T-cell (primary cell): ENCODE measurements around the gene TMPRSS15. TPM values are rescaled to one million over a fixed set of nuclear protein-coding genes. Genes with fewer than 3 reads are reported as not detected.

Experiments used
- ATAC-seq, 4 experiments: fragments of 200-7000 bp in 3 of 4; fragments of 150-1000 bp in 1 of 4; cut with Tn5 transposase; replicated peaks in 1 of 4; 1 replicate in 3 of 4; 2 replicates in 1 of 4; pipeline ENCODE4 v1.10.0; 2021; ENCODE audit warnings: moderate library complexity in 3 of 4, mild to moderate bottlenecking in 2 of 4, moderate number of reproducible peaks in 1 of 4
- CTCF ChIA-PET, 2 donors: fragments of 300-600 bp; sonication (Branson Sonifier 250); formaldehyde crosslinking; loops; one replicate each; lab custom pipeline; 2022; ENCODE audit warnings: antibody characterized with exemption in 2 of 2; lab: Charles Lee
- POLR2A ChIA-PET, 2 donors: fragments of 300-600 bp; sonication (Branson Sonifier 250); formaldehyde crosslinking; loops; one replicate each; lab custom pipeline; 2022; ENCODE audit warnings: antibody characterized with exemption in 2 of 2; lab: Charles Lee
- DNase-seq, 35 experiments: peaks; one replicate each; pipeline versions ENCODE4 v3.0.0 to v3.0.0-alpha.2; 2013 to 2023
- H3K27ac ChIP-seq: one replicate; pipeline ENCODE4 v1.5.1; 2013; ENCODE audit warnings: low read length
- H3K27me3 ChIP-seq, 2 experiments: replicated peaks in 1 of 2; 1 replicate in 1 of 2; 2 replicates in 1 of 2; pipeline versions ENCODE4 v1.6.1 to v1.7.0; 2013; ENCODE audit warnings: low read length in 1 of 2, mixed read lengths in 1 of 2; ENCODE audit not compliant: control insufficient read depth in 2 of 2, insufficient read depth in 2 of 2; ENCODE audit errors: extremely low read depth in 1 of 2
- H3K36me3 ChIP-seq, 2 donors: 1 replicate in 1 of 2; 2 replicates in 1 of 2; pipeline versions ENCODE4 v1.6.1 to v1.7.0; 2013; ENCODE audit warnings: low read length in 1 of 2; ENCODE audit not compliant: control insufficient read depth in 2 of 2, insufficient read depth in 1 of 2; ENCODE audit errors: extremely low read depth in 1 of 2
- H3K4me1 ChIP-seq, 2 experiments: 1 replicate in 1 of 2; 2 replicates in 1 of 2; pipeline versions ENCODE4 v1.6.1 to v1.7.0; 2013; ENCODE audit warnings: low read length in 2 of 2, mixed read lengths in 1 of 2; ENCODE audit not compliant: insufficient read depth in 2 of 2, control insufficient read depth in 1 of 2; ENCODE audit errors: extremely low read depth in 1 of 2
- H3K4me3 ChIP-seq, 2 donors: 1 replicate in 1 of 2; 2 replicates in 1 of 2; pipeline versions ENCODE4 v1.5.1 to v1.7.0; 2013; ENCODE audit warnings: mild to moderate bottlenecking in 2 of 2, low read length in 1 of 2, moderate library complexity in 1 of 2; ENCODE audit not compliant: control insufficient read depth in 1 of 2; ENCODE audit errors: extremely low read depth in 1 of 2
- H3K9me3 ChIP-seq: 2 replicates; pipeline ENCODE4 v1.7.0; 2013
- H3K27ac Mint-ChIP-seq, 2 donors: one replicate each; pipeline ENCODE4 v1.8.0; 2020 to 2021; ENCODE audit warnings: mild to moderate bottlenecking in 2 of 2, mixed read lengths in 2 of 2
- H3K27me3 Mint-ChIP-seq, 2 donors: one replicate each; pipeline ENCODE4 v1.8.0; 2021 to 2022; ENCODE audit warnings: mixed read lengths in 2 of 2
- H3K36me3 Mint-ChIP-seq: one replicate; pipeline ENCODE4 v1.8.0; 2021; ENCODE audit warnings: mixed read lengths
- H3K4me1 Mint-ChIP-seq, 3 donors: one replicate each; pipeline ENCODE4 v1.8.0; 2020 to 2022; ENCODE audit warnings: mixed read lengths in 3 of 3, mild to moderate bottlenecking in 1 of 3
- H3K4me3 Mint-ChIP-seq, 3 donors: one replicate each; pipeline ENCODE4 v1.8.0; 2020 to 2022; ENCODE audit warnings: mild to moderate bottlenecking in 3 of 3, mixed read lengths in 3 of 3, moderate library complexity in 3 of 3
- H3K9me3 Mint-ChIP-seq, 3 donors: one replicate each; pipeline ENCODE4 v1.8.0; 2020 to 2022; ENCODE audit warnings: mixed read lengths in 3 of 3
- WGBS: methylation state at CpG from one replicate; pipeline ENCODE4 v1.1.5; 2013; ENCODE audit warnings: missing lambda C conversion rate; ENCODE audit not compliant: insufficient coverage; 5-methylcytosine and 5-hydroxymethylcytosine counted together
- total RNA-seq, 35 experiments: library from RNA in 6 of 35; stranded (reverse) in 6 of 35; fragments of 120-200 nt in 1 of 35; gene quantifications; one replicate each; pipeline versions ENCODE4 v1.2.1 to v1.2.4 and lab custom pipeline; 2013 to 2026

Gene TMPRSS15
- total RNA-seq, 5 donors from 2014 or later (not counting 1 experiment from before 2014, with no cell fraction given) = not detected

GRCh38 chr21:18253799-18254198, 149.8 kb downstream of the TMPRSS15 start:
- H3K27me3 Mint-ChIP-seq = no peaks in the 10 kb centered on the region
- 90% methylated on average over 2 of the region's 2 CpGs for WGBS
- H3K27me3 ChIP-seq = no peaks in the 10 kb centered on the region
- ATAC-seq (no peak), DNase-seq (no peak)
- H3K27ac Mint-ChIP-seq = no peak overlapping the region
- H3K9me3 ChIP-seq = no peaks in the 10 kb centered on the region
- ChIA-PET POLR2A (no interaction called here), CTCF (interaction anchor here in 1 of 2 donors (0.6 kb wide), 1 partner anchor 448 kb away, joined by 3 read pairs; no protein-coding TSS in a partner anchor)
- no peaks in the 10 kb centered on the region for H3K36me3 ChIP-seq
- no peak overlapping the region for H3K27ac ChIP-seq
- no peak overlapping the region for H3K4me3 Mint-ChIP-seq
- no peaks in the 10 kb centered on the region for H3K36me3 Mint-ChIP-seq
- H3K4me3 ChIP-seq = no peak overlapping the region
- H3K4me1 Mint-ChIP-seq = no peaks in the 10 kb centered on the region
- no peaks in the 10 kb centered on the region for H3K9me3 Mint-ChIP-seq
- H3K4me1 ChIP-seq = no peaks in the 10 kb centered on the region

GRCh38 chr21:18253221-18253620, 150.4 kb downstream of the TMPRSS15 start:
- DNase-seq (no peak), ATAC-seq (no peak)
- H3K9me3 ChIP-seq = no peaks in the 10 kb centered on the region
- no peak overlapping the region for H3K4me3 ChIP-seq
- H3K9me3 Mint-ChIP-seq = no peaks in the 10 kb centered on the region
- H3K4me3 Mint-ChIP-seq = no peak overlapping the region
- WGBS = 100% methylated on average over 1 of the region's 2 CpGs
- H3K27me3 ChIP-seq = no peaks in the 10 kb centered on the region
- no peaks in the 10 kb centered on the region for H3K36me3 ChIP-seq
- H3K36me3 Mint-ChIP-seq = no peaks in the 10 kb centered on the region
- no peak overlapping the region for H3K27ac ChIP-seq
- CTCF ChIA-PET = interaction anchor here in 1 of 2 donors (0.6 kb wide), 1 partner anchor 741 kb away, joined by 3 read pairs; no protein-coding TSS in a partner anchor
- no peak overlapping the region for H3K27ac Mint-ChIP-seq
- POLR2A ChIA-PET = no interaction called here
- no peaks in the 10 kb centered on the region for H3K4me1 ChIP-seq
- no peaks in the 10 kb centered on the region for H3K4me1 Mint-ChIP-seq
- H3K27me3 Mint-ChIP-seq = no peaks in the 10 kb centered on the region

GRCh38 chr21:18252680-18253079, 150.9 kb downstream of the TMPRSS15 start:
- DNase-seq (no peak), ATAC-seq (no peak)
- no peaks in the 10 kb centered on the region for H3K4me1 ChIP-seq
- H3K36me3 ChIP-seq = no peaks in the 10 kb centered on the region
- H3K27ac ChIP-seq = no peak overlapping the region
- no peaks in the 10 kb centered on the region for H3K27me3 ChIP-seq
- H3K9me3 ChIP-seq = no peaks in the 10 kb centered on the region
- WGBS = 80% methylated on average over 1 of the region's 5 CpGs
- Mint-ChIP-seq H3K4me3 (no peak overlapping the region), H3K4me1 (no peaks in the 10 kb centered on the region), H3K9me3 (peaks cover 0 to under 1% (median 0%) of the 10 kb centered on the region in 3 donors), H3K27ac (no peak overlapping the region), H3K36me3 (no peaks in the 10 kb centered on the region), H3K27me3 (peaks cover 0 to 1% of the 10 kb centered on the region in 2 donors)
- CTCF ChIA-PET = interaction anchor here in 1 of 2 donors (0.6 kb wide), 1 partner anchor 740 kb away, joined by 3 read pairs; no protein-coding TSS in a partner anchor
- POLR2A ChIA-PET = interaction anchor here in 1 of 2 donors (0.6 kb wide), 1 partner anchor 9 kb away, joined by 4 read pairs; no protein-coding TSS in a partner anchor
- H3K4me3 ChIP-seq = no peak overlapping the region

- H3K4me3 ChIP-seq = no peak overlapping the region
- ATAC-seq (no peak), DNase-seq (no peak)
- Mint-ChIP-seq H3K27ac (no peak overlapping the region), H3K9me3 (peaks cover 0 to 4% (median 0%) of the 10 kb centered on the region in 3 donors), H3K4me1 (no peaks in the 10 kb centered on the region), H3K4me3 (no peak overlapping the region), H3K27me3 (peaks cover 0 to 3% of the 10 kb centered on the region in 2 donors), H3K36me3 (no peaks in the 10 kb centered on the region)
- ChIA-PET POLR2A (interaction anchor here in 1 of 2 donors (0.6 kb wide), 1 partner anchor 9 kb away, joined by 4 read pairs; no protein-coding TSS in a partner anchor), CTCF (no interaction called here)
- no peaks in the 10 kb centered on the region for H3K9me3 ChIP-seq
- no peaks in the 10 kb centered on the region for H3K27me3 ChIP-seq
- H3K36me3 ChIP-seq = no peaks in the 10 kb centered on the region
- H3K27ac ChIP-seq = no peak overlapping the region
- 80% methylated on average over 2 of the region's 4 CpGs for WGBS
- H3K4me1 ChIP-seq = no peaks in the 10 kb centered on the region
Measured at GRCh38 chr21:18252256-18252655, 151.3 kb downstream of the TMPRSS15 start.

DNA sequence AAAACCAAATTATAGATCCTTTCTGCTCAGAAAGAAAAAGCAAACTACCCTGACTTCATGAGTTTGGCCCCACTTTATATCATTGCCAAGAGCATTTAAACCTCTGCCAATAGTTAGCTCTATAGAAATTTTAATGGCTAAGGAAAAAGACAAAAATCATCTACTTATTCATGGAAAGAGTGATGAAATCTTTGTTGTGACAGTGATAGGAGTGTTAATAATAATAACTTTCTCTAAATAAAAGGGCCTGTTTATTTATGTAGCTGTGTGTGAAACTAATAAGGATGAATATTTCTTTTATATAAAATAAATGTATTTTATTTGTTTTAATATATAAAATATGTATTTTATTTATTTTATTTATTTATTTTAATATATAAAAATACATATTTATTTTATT, 152.5 kb downstream of the TMPRSS15 start:
- ATAC-seq (no peak), DNase-seq (no peak)
- Mint-ChIP-seq H3K4me3 (no peak overlapping the region), H3K9me3 (peaks cover 0 to 4% (median 0%) of the 10 kb centered on the region in 3 donors), H3K27ac (no peak overlapping the region), H3K27me3 (peaks cover 5 to 8% of the 10 kb centered on the region in 2 donors), H3K4me1 (no peaks in the 10 kb centered on the region), H3K36me3 (no peaks in the 10 kb centered on the region)
- POLR2A ChIA-PET = no interaction called here
- Histone ChIP-seq H3K4me1 (no peaks in the 10 kb centered on the region), H3K27me3 (no peaks in the 10 kb centered on the region), H3K36me3 (no peaks in the 10 kb centered on the region), H3K27ac (no peak overlapping the region), H3K4me3 (no peak overlapping the region), H3K9me3 (no peaks in the 10 kb centered on the region)
- CTCF ChIA-PET = no interaction called here

DNA sequence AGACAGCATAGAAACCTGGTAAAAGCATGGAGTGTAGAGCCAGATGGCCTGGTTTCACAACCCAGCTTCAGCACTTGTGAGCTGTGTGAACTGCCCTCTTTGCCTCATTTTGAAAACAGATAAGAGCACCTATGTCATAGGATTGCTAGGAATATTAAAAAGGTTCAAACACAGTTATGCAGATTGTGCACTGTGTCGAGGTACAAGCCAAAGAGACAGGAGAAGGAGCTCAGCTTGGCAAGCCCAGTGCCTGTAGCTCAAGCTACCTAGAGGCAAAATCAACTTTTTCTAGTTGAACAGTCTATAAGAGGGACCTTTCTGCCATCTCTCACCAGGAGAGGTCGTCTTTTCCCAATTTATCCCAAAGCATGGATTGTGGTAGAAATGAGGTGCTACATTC, 153.9 kb downstream of the TMPRSS15 start:
- Histone ChIP-seq H3K4me1 (no peaks in the 10 kb centered on the region), H3K4me3 (no peak overlapping the region), H3K9me3 (no peaks in the 10 kb centered on the region), H3K27me3 (peaks cover 4 to 9% of the 10 kb centered on the region in 2 experiments), H3K36me3 (no peaks in the 10 kb centered on the region), H3K27ac (no peak overlapping the region)
- ChIA-PET CTCF (no interaction called here), POLR2A (no interaction called here)
- Mint-ChIP-seq H3K27ac (no peak overlapping the region), H3K36me3 (no peaks in the 10 kb centered on the region), H3K4me3 (no peak overlapping the region), H3K9me3 (peaks cover 0 to 4% (median 0%) of the 10 kb centered on the region in 3 donors), H3K4me1 (peaks cover 0 to 4% (median 0%) of the 10 kb centered on the region in 3 donors), H3K27me3 (peaks cover 14 to 15% of the 10 kb centered on the region in 2 donors)
- no peak for DNase-seq
- WGBS = 20% methylated on average over 1 of the region's 2 CpGs
- ATAC-seq = no peak
